GM12872 (cell line): ENCODE data around the gene MAP2K6.

Experiments
- TF ChIP-seq, protein P1 (sequence below): IDR thresholded peaks from 3 replicates; pipeline ENCODE4 v1.5.1; 2011; ENCODE audit warnings: low read depth, mild to moderate bottlenecking, low read length, moderate library complexity; ENCODE audit not compliant: insufficient read depth

Gene MAP2K6

GRCh38 chr17:69574257-69575197, 160.0 kb downstream of the MAP2K6 start:
- TF ChIP-seq, protein P1, sequence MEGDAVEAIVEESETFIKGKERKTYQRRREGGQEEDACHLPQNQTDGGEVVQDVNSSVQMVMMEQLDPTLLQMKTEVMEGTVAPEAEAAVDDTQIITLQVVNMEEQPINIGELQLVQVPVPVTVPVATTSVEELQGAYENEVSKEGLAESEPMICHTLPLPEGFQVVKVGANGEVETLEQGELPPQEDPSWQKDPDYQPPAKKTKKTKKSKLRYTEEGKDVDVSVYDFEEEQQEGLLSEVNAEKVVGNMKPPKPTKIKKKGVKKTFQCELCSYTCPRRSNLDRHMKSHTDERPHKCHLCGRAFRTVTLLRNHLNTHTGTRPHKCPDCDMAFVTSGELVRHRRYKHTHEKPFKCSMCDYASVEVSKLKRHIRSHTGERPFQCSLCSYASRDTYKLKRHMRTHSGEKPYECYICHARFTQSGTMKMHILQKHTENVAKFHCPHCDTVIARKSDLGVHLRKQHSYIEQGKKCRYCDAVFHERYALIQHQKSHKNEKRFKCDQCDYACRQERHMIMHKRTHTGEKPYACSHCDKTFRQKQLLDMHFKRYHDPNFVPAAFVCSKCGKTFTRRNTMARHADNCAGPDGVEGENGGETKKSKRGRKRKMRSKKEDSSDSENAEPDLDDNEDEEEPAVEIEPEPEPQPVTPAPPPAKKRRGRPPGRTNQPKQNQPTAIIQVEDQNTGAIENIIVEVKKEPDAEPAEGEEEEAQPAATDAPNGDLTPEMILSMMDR, result no peak

DNA sequence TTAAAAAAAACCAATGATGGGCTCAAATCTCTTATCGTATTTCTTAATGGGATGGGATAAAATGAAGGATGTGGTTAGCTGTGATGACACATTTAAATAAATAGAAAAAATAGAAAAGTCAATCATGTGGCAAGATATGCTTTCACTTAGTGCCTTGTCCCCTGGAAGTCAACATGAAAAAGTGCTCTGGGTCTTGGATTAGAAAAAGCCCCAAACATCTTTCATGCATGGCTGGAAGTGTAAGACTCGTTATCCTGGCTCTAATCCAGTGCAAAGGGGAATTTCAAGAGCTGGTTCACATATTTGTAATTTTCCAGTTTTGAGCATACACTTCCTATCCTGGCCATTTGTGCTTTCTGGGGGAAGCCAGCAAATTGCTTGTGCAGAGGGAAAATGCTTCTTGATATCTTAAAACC, 160.9 kb downstream of the MAP2K6 start:
- TF ChIP-seq, protein P1, result no peak

GRCh38 chr17:69577098-69577497, 162.6 kb downstream of the MAP2K6 start:
- TF ChIP-seq, protein P1, result no peak

- TF ChIP-seq, protein P1, result no peak
Measured at GRCh38 chr17:69578385-69578936, 164.0 kb downstream of the MAP2K6 start.

GRCh38 chr17:69579961-69580677, 165.6 kb downstream of the MAP2K6 start:
- TF ChIP-seq, protein P1, result no peak

- TF ChIP-seq, protein P1, result no peak
Measured at GRCh38 chr17:69581061-69581961, 166.8 kb downstream of the MAP2K6 start.
